Stimulated activated CD8-positive, alpha-beta memory T cell treated with anti-CD3 and anti-CD28 coated beads, Interleukin-15, amount 100 ng/mL, for 1 hour (primary cell): ENCODE measurements around the gene FTO.

Experiments used
- DNase-seq: peaks from one replicate; pipeline ENCODE4 v3.0.0-alpha.2; 2020; ENCODE audit warnings: low read depth

Gene FTO

GRCh38 chr16:53711390-53711789 is 7.4 kb downstream of the FTO start:
- no peak for DNase-seq

DNA sequence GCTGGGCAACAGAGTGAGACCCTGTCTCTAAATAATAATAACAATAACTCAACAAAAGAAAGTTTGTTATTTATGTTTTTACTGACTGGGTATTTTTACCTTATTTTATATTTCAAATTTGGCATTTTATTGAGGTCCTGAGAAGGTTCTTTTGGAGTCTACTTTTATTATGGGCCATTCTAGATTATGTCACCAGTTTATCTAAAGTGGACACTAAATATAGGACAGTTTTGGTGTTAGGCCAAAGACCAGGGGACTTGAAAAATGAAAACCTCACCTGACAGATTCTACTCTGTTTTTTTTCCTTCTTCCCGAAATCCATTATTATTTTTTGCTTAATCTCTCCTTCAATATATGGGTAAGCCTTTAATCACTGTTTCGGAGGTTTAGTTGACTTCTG is 8.1 kb downstream of the FTO start:
- DNase-seq: no peak

GRCh38 chr16:53713403-53714204 is 9.6 kb downstream of the FTO start:
- no peak for DNase-seq

DNA sequence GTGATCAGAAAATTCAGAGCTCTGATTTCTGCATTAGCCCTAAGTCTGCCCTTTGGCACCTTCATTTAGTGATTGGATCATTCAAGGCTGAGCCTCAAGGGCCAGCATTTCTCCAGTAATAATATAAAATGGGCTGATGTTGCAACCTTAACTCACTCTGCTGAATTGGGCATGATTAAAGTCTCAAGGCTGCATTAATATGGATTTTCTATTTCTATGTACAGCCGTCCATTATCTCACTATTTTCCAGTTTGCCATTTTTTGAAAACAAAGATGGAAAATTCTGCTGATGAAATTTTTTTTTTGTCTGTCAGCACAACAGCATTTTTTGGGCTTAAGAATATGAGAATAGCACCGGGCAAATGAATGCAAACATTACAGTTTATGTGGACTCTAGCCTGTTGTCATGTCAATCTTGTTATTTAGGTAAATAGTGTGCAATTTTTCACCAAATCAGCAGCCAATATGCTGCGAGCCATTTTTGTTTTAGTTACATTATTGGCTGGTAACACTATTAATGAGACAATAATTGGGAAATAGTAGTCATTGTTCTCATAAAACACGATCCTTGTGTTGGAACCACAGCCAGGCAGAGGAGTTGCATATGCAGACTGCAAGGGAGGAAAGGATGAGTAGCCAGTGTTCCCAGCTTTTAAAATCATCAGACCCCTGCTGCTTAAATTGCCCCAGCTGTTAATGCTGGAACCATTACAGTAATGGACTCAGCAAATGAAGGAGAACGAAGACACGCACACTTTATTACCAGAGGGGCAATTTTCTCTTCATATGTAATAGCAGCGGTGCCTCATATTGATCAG is 10.5 kb downstream of the FTO start:
- no peak for DNase-seq

GRCh38 chr16:53715023-53715384 is 11.0 kb downstream of the FTO start:
- DNase-seq: no peak

DNA sequence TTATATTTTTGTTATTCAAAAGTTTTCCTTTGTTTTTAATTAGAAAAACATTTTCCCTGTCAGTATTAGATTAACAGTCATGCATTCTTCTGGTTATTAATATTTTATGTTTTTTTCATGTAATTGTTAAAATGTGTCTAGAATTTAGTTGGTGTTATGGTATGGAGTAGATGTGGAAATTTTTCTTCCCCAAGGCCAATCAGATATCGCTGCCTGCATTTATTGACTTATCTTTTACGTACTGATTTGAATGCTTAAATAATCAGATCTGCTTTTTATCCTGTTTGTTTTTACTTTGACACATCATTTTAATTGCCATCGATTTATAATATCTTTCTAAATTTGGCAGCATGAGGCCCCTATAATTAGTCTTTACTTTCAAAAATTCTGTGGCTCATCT is 13.6 kb downstream of the FTO start:
- DNase-seq: no peak

DNA sequence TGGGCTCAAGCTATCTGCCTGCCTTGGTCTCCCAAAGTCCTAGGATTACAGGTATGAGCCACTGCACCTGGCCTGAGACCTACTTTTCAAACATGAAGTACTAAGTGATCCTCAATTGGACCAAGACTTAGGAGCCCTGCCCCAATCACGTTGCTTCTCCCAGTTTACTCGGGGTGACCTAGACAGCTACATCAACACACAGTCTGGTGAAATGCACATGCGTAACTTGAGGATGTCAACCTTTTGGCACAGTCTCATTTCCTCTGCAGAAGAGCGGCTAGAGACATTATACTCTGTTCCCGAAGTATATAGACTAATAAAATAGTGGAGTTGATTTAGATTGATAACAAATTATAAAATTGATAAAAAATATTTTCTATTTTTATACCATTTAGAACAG is 17.1 kb downstream of the FTO start:
- DNase-seq: no peak

- no peak for DNase-seq
Observed at GRCh38 chr16:53726625-53727024, 22.7 kb downstream of the FTO start.

DNA sequence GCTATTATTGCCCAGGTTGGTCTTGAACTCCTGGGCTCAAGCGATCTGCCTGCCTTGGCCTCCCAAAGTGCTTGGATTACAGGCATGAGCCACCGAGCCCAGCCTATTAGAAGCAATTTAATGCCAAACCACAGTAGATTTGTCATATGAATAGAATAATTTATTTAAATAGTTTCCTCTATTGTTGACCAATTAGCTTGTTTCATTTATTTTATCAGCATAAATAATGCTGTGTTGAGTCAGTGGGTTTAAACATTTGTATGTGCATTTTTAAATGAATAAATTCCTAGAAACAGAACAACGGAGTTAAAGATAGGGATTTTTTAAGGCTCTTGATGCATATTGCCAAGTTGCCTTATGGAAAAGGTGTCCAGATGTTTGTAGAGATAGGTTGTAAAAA is 26.7 kb downstream of the FTO start:
- DNase-seq: no peak

GRCh38 chr16:53732296-53732929 is 28.5 kb downstream of the FTO start:
- no peak for DNase-seq

GRCh38 chr16:53734908-53735307 is 31.0 kb downstream of the FTO start:
- DNase-seq: no peak

GRCh38 chr16:53736297-53736696 is 32.3 kb downstream of the FTO start:
- DNase-seq: no peak

DNA sequence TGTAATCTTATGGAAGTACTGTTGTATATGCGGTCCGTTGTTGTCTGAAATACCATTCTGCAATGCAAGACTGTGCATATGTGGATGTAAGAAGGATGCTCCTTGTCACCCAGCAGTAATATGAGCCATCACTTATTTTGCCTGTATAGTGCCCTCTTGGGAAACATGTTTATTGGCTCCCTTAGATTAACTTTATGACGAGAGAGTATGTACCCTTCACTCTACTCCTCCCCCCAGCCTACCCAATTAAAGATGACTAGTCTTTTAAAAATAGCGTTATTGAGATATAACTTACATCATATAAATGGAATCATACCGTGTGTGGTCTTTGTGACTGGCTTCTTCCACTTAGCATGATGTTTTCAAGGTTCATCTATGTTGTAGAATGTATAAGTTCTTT is 33.6 kb downstream of the FTO start:
- DNase-seq: no peak

GRCh38 chr16:53740476-53740875 is 36.5 kb downstream of the FTO start:
- no peak for DNase-seq

DNA sequence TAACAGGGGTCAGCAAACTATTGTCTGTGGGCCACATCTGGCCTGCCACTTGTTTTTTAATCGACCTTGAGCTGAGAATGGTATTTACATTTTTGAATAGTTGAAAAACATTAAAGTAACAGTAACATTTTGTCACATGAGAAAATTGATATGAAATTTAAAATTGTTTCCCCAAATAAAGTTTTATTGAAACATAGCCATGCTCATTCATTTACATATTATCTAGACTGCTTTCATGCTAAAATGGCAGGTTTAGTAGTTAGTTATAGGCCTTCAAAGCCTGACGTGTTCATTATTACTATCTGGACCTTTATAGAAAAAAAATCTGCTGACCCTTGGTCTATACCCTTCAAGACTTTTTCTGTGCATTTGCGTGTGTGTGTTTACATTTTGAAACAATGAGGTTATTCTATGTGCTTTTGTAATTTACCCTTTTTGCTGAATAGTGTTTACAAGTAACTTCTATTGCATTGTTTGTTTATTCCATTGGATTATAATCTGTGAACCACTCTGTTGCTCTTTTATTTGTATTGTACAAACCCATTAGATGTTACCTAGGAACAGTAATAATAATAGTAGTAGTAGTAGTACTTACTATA is 37.1 kb downstream of the FTO start:
- no peak for DNase-seq

- DNase-seq: no peak
Observed at GRCh38 chr16:53741546-53741945, 37.6 kb downstream of the FTO start.

DNA sequence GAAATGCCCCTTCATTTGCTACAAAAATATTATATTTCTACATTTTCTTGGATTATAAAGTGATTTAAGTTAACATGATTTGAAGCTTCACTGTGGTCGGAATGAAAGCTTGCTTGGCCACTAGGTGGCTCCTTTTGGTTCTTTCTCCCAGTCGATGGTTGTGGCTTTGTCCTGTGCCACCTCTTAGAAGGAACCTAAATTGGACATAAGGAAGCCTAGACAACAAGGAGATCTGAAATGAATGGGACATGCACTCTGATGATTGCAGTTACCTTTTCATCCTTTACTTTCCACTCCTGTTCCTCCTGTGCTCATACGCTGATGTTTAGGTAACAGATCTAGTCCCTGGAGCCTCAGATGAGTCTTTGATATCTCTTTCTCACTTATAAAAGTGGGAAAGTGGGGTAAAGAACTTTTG is 39.2 kb downstream of the FTO start:
- no peak for DNase-seq

DNA sequence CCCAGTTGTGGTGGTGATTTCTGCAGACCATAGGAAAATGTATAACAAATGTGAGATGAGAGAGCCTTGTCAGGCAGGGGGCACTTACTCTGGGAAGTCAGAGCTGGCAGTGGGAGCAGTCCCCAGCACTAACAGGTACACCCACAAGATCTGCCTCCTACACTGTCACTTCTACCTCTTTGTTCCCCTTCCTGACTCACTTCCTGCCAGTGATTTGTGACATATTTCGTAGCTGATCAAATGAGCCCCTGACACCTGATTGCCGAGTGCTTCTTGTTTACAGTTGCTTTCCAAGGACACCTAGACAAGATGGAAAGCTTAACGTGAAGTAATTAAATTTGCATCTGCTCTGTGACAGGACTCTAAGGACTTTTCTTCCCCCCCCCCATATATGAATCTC is 40.5 kb downstream of the FTO start:
- DNase-seq: no peak

GRCh38 chr16:53745086-53745485 is 41.1 kb downstream of the FTO start:
- DNase-seq: no peak

GRCh38 chr16:53745753-53746266 is 41.9 kb downstream of the FTO start:
- no peak for DNase-seq

DNA sequence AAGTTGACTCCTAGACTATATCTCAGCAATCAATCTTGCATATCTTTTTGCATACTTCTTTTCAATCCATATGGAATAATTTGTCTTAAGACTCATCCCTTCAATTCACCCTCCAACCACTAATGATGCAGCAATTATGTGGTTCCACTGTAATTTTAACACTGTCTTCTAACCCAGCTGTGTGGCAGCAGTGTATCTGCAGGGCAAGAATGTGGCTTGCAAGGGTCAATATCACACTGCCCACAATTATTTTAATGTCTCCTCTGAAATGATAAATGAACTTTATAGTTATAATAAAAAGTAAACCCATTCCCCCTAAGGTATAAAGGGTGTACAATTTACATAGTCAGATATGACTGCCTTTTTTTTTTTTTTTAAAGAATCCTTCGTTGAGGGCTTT is 48.6 kb downstream of the FTO start:
- DNase-seq: no peak

DNA sequence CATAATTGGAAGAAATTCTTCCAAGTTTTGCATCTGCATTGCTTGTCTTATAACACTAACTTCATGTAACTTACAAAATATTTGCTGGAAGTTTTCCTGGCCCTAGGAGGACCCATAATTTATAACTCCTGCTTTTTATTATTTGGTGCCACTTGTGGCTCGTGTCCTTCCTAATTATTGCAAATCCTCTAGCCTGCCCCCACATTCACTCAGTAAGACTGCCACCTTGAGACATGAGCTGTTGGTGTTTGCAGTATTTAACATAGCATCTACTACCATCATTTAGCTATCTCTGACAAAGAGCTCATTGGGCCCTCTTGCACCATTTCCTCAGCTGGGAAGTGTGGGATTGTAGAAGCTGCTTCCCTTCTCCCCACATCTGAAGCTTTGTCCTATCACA is 49.5 kb downstream of the FTO start:
- no peak for DNase-seq
